MG63 (cell line): Measurements from ENCODE around the gene LSM10. TPM values are rescaled to one million over a fixed set of nuclear protein-coding genes. Genes with fewer than 3 reads are reported as not detected.

ENCODE experiments used
- DNase-seq: peaks from one replicate; pipeline ENCODE4 v3.0.0-alpha.2; 2020
- H3K27me3 ChIP-seq: fragments of 250-450 bp; sonication (Bioruptor Pico); 2 replicates; pipeline ENCODE4 v1.5.1; 2020; ENCODE audit warnings: mild to moderate bottlenecking, moderate library complexity
- H3K36me3 ChIP-seq: fragments of 250-450 bp; sonication (Bioruptor Pico); 2 replicates; pipeline ENCODE4 v1.5.1; 2020; ENCODE audit warnings: mild to moderate bottlenecking, moderate library complexity
- H3K4me3 ChIP-seq: fragments of 250-450 bp; sonication (Bioruptor Pico); 2 replicates; pipeline ENCODE4 v1.5.1; 2020; ENCODE audit warnings: mild to moderate bottlenecking, moderate library complexity
- H3K9me3 ChIP-seq: fragments of 250-450 bp; sonication (Bioruptor Pico); 2 replicates; pipeline ENCODE4 v1.5.1; 2020; ENCODE audit warnings: mild to moderate bottlenecking, moderate library complexity
- total RNA-seq: library from RNA; depleted of rRNA; stranded (reverse); fragments of >200 nt; shearing (Covaris generic); gene quantifications from 2 replicates; pipeline ENCODE4 v1.2.3, GENCODE V29; 2014; ENCODE audit warnings: low replicate concordance; rRNA removed

Gene LSM10
- 32.0 and 53.7 TPM in 2 replicates for total RNA-seq

DNA sequence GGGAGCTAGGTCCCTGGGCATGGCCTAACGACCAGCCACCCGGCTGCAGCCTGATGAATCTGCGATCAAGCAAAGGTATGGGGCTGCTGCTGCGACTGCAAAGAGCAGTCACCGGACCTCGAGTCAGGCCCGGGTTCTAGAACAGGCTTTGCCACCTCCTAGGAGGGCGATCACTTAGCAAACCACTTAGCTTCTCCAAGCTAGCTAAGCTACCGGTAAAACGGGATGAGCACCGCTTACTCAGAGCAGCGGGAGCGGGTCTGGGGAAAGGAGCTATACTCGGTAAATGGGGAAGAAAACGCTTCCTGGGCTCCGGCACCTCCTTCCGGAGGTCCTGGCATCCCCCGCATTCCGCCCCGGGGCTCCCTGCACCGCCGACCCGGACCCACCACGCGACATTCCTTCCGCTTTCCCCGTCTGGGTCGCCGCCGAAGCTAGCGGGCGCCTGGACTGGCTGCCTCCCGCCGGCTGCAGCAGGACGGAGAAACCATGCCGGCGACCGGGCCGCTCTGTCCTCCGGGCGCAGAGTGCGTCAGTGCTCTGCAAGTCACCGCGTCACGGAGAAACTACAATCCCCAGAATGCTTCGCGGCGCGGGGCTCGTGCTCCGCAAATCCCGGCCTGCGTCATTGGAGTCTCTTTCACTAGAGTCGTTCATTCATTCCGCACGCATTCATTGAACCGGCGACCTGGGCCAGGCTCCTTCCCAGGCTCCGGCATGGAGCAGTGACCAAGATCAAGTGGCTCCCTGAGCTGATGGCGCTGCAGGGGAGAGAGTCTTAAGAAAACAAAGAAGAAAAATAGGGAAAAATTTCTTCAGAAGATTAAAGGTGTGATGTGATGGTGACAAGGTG, at the start of gene LSM10:
TSS of gene LSM10 (minus strand) at position 531 of the 853 bp plus-strand sequence. CDS start 3,779 bp downstream, outside the sequence.
- peaks cover 20% of the 10 kb centered on the region for H3K36me3 ChIP-seq
- DNase-seq: peak; percentile 94
- H3K27me3 ChIP-seq: no peaks in the 10 kb centered on the region
- peak within 1 kb of the TSS; percentile 83 for H3K4me3 ChIP-seq
- no peaks in the 10 kb centered on the region for H3K9me3 ChIP-seq

DNA sequence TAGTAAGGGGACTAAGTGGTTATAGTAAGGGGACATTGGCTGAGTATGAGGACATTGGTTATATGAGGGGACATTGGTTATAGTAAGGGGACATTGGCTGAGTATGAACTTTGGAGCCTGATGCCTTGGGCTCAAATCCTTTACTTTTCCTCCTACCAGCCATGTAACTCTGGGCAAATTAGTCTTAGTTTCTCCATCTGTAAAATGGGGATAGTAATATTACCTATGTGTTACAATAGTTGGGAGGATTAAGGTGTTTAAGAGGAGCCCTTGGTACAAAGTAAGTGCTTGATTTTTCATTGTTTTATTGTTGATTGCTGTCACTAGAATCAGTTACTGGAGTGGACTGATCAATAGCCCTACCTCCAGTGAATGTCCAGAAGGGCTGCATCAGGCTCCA, 49.7 kb upstream of the LSM10 start:
- no peak overlapping the region for H3K4me3 ChIP-seq
- H3K9me3 ChIP-seq: no peaks in the 10 kb centered on the region
- no peaks in the 10 kb centered on the region for H3K36me3 ChIP-seq
- H3K27me3 ChIP-seq: no peaks in the 10 kb centered on the region
- no peak for DNase-seq

DNA sequence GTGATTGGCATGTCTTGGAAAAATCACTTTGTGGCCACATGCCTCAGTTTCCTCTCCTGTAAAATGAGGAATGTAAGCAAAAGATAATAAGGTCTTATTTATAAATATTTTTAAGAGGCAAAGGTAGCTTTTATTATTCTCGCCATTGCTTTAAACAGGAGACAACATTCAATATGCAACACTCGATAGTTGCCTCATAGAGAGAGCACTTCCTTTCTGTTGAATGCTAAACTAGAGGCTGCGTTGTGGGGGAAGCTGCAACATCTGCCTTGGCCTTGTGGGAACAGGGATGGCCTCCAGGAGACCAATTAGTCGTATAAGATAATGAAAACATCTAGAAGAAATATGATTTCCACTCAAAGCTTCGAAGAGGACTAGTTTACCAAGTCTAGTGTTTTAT, 49.0 kb upstream of the LSM10 start:
- no peaks in the 10 kb centered on the region for H3K36me3 ChIP-seq
- no peak for DNase-seq

DNA sequence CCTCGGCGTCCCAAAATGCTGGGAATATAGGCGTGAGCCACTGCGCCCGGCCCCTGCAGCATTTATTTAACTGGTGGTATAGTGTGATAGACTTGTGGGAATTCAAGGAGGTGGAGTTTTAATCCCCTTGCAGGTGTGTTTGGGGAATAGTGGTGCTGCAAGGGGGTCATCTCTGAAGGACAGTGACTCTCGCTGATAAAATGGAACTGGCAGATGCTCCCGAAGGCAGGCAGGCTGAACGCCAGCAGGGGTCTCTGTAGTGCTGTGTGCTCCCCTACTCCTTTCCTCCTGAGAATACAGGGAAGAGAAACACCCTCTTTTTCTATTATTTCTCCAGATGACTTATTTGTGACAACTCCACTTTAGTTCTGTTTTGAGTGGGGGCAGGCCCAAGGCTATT, 48.6 kb upstream of the LSM10 start:
- Histone ChIP-seq H3K36me3 (no peaks in the 10 kb centered on the region), H3K9me3 (no peaks in the 10 kb centered on the region), H3K4me3 (no peak overlapping the region), H3K27me3 (no peaks in the 10 kb centered on the region)
- no peak for DNase-seq

More for the DNA sequence above, 49.0 kb upstream of the LSM10 start:
- H3K4me3 ChIP-seq: no peak overlapping the region
- H3K9me3 ChIP-seq: no peaks in the 10 kb centered on the region
- no peaks in the 10 kb centered on the region for H3K27me3 ChIP-seq

DNA sequence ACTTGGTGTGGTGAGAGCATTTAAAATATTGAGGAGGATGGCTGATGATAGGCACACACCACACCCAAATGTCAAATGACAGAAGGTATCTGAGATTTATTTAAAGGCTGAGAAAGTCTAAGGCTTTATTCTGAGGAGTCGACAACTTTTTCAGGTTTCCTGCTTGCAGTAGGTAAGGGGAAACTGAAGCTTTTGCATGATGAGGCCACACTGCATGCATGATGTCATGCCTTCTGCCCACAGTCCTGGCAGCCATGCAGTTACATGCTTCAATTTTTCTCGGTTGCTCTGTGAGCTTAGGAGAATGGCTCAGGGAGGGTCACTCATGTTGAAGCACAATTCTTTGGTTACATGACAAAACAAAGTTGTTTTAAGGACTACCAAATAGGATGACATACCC, 45.6 kb upstream of the LSM10 start:
- Histone ChIP-seq H3K4me3 (no peak overlapping the region), H3K27me3 (no peaks in the 10 kb centered on the region), H3K9me3 (no peaks in the 10 kb centered on the region), H3K36me3 (no peaks in the 10 kb centered on the region)
- DNase-seq: no peak

DNA sequence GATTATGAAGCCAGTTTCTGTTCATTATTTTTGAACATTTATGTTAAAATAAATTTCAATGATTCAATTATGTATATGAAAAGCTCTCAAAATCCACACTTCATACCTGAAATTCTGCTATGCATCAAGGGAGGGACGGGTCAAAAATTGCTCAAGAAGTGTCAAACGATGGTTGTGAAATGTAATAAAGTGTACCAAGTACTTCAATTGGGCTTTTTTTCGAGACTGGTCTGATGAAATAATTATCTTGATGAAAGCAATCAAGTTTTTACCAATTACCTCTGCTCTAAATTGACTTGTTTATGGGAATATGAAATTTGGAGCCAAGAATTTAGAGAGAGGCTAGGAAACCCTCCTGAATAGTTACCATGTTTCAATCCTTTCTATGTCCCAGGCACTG, 44.6 kb upstream of the LSM10 start:
- Histone ChIP-seq H3K4me3 (no peak overlapping the region), H3K36me3 (no peaks in the 10 kb centered on the region), H3K9me3 (no peaks in the 10 kb centered on the region), H3K27me3 (no peaks in the 10 kb centered on the region)
- no peak for DNase-seq

DNA sequence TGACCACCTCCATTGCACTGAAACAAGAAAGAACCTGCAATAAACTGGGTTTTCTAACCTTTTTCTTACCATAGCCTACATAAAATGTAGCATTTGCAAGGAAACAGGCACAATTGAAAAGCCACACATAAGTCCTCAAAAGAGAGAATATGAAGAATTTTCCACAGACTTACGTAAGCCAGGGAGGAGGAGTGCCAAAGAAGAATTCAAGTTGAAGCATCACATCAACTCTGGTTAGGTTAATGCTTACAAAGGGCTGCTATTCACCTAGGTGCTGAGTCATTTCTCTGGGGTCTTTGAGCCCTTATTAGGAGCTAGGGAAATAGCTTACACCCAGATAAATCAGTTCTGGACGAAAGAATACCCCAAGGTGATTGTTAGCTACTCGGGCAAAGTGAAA, 42.9 kb upstream of the LSM10 start:
- DNase-seq: no peak
- H3K36me3 ChIP-seq: no peaks in the 10 kb centered on the region; the same call in 1 of the 2 replicates
- no peaks in the 10 kb centered on the region for H3K9me3 ChIP-seq
- no peaks in the 10 kb centered on the region for H3K27me3 ChIP-seq
- H3K4me3 ChIP-seq: no peak overlapping the region

DNA sequence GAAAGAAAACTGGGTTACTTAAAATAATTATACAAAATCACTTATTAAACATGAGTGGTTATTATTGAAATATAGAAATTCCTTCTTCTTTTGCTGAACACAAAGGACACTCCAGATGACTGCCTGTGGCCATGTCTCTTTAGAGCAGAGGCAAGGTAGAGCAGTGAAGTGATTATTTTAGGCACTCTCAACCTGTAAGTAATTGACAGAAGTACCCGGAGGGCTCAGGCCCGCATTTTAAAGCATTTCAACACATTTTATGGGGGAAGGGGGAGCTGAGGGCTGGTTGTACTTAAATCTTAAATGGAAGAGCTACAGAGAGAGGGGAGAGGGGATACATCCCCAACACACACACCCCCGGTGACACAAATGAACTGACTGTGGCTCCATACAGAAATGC, 42.3 kb upstream of the LSM10 start:
- no peak for DNase-seq
- Histone ChIP-seq H3K4me3 (no peak overlapping the region), H3K9me3 (no peaks in the 10 kb centered on the region), H3K36me3 (no peaks in the 10 kb centered on the region; the same call in 1 of the 2 replicates), H3K27me3 (no peaks in the 10 kb centered on the region)

DNA sequence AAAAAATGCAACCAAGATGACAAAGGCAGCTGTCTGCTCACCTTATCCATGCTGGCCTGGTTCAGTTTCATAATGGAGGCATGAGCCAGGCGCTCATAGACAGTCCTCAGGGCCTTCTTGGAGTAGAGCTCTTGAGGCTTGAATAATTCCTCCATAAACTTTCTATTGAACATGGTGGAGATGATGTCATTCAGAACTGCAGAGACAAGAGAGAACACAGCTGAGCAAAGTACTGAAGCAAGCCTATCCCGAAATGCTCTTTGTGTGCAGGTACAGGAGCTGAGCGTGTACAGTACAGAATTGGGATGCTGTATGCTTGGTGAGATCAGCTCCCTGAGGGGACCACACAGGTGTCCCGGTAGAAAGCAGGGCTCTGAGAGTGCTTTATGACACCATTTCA, 41.0 kb upstream of the LSM10 start:
- no peak overlapping the region for H3K4me3 ChIP-seq

DNA sequence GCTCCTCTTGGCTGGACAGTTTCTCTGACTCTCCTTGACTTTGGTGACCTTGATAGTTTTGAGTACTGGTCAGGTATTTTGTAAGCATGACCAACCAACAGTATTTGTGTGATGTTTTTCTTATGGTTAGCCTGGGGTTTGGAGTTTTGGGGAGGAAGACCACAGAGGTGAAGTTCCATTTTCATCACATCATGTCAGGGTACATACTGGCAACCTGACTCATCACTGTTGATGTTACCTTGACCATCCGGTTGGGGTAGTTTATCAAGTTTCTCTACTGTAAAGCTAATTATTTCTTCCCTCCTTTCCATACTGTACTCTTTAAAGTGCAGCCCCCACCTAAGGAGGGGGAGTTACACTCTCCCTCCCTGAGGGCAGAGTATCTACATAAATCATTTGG, 39.1 kb upstream of the LSM10 start:
- DNase-seq: no peak

More for the DNA sequence above, 41.0 kb upstream of the LSM10 start:
- Histone ChIP-seq H3K9me3 (no peaks in the 10 kb centered on the region), H3K36me3 (no peaks in the 10 kb centered on the region; the same call in 1 of the 2 replicates), H3K27me3 (no peaks in the 10 kb centered on the region)
- DNase-seq: no peak

DNA sequence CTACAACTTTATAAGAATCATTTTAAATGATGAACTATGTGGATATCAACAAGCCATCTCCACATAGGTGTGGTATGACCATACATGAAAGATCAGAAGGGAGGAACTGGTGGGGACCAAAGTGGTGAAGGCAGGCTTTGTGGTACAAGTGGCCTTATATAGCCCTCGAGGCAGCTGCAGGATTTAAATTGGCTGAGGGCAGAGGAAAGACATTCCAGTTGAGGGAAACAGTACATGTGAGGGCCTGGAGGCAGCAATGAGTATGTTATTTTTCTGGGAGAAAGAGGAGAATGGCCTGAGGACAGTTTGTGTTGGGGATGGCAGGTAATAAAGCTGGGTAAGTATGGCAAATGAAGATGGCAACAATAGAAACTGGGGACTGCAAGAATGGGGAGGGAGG, 35.4 kb upstream of the LSM10 start:
- no peak for DNase-seq
- Histone ChIP-seq H3K4me3 (no peak overlapping the region), H3K9me3 (no peaks in the 10 kb centered on the region), H3K36me3 (no peaks in the 10 kb centered on the region; the same call in 1 of the 2 replicates), H3K27me3 (no peaks in the 10 kb centered on the region)

More for the DNA sequence above, 39.1 kb upstream of the LSM10 start:
- H3K36me3 ChIP-seq: no peaks in the 10 kb centered on the region; the same call in 1 of the 2 replicates
- H3K4me3 ChIP-seq: no peak overlapping the region
- H3K9me3 ChIP-seq: no peaks in the 10 kb centered on the region
- H3K27me3 ChIP-seq: no peaks in the 10 kb centered on the region

DNA sequence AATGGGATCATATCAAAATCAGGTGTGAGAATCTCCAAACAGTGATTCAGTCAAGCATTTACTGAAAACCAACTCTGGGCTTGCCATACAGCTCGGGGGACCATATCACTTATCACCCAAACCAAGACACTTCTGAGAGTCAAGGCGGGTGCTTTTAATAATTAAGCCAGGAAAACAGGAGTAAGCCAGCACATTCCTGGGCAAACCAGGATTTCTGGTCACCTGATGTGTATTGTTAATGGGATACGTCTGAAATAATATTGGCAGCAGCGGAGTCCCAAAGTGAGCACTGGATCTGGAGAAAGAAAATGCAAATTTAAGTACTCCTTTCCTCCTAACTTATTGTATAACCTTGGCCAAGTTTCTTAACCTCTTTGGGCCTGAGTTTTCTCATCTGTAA, 34.9 kb upstream of the LSM10 start:
- Histone ChIP-seq H3K36me3 (no peaks in the 10 kb centered on the region; the same call in 1 of the 2 replicates), H3K4me3 (no peak overlapping the region), H3K27me3 (no peaks in the 10 kb centered on the region), H3K9me3 (no peaks in the 10 kb centered on the region)
- DNase-seq: no peak

DNA sequence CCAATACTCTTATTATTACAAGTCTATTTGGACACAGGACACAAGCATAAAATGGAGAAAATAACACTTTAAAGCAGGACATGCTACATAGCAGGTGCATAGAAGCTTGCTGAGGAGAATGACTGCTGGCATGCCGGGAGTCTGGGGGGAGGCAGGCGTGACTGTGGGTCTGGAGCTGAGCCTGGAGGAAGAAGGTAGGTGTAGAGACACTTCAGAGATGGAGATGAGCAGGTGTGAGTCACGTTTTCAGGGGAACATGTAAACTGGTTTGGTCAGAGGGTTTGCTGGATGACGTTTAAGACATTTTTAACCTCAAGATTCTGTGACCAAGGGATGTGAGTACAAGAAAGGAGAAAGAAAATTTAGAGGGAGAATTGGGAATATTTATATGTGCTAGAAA, 28.1 kb upstream of the LSM10 start:
- peaks cover 15% of the 10 kb centered on the region for H3K36me3 ChIP-seq
- no peak overlapping the region for H3K4me3 ChIP-seq
- no peaks in the 10 kb centered on the region for H3K27me3 ChIP-seq
- no peaks in the 10 kb centered on the region for H3K9me3 ChIP-seq
- no peak for DNase-seq

DNA sequence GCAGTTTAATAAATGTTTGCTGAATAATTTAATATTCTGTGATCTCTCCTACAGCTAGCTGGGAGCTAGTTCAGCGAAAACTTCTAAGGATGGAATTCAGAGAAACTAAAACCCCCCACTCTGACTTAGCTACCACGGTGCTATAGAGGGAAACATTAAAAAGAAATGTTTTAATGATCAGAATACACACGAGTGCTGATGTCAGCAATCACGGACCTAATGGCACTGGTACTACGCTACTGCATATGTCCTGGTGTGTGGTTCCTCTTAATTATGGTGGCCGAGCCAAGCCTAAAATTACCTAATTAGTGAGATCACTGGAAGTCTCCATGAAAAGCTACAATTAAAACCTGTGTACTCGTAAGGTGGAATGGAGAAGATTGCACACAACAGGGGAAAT, 23.9 kb upstream of the LSM10 start:
- Histone ChIP-seq H3K9me3 (no peaks in the 10 kb centered on the region), H3K36me3 (peaks cover 15% of the 10 kb centered on the region), H3K4me3 (no peak overlapping the region), H3K27me3 (no peaks in the 10 kb centered on the region)
- DNase-seq: no peak

DNA sequence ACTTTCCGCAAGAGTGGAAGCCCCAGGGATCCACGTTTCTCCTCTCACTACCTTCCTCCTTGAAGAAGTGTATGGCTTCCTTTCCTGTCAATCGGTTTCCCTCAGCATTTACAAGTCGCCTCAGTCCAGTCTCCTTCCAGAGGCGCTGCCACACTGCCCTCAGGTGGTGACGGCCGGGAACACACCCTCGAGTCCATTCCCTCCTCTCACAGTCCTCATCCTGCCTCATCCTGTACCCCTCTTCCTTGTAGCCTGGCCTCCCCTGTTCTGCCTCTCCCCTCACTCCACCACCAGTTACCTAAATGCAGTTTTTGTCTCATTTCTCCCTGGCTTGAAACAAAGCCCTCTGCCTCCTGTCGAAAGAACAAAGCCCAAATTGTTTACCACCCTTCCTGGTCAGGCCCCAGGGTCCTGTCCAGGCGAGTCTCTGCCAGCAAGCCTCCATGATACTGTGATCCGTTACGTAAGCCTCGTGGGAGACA, 23.2 kb upstream of the LSM10 start:
- H3K9me3 ChIP-seq: no peaks in the 10 kb centered on the region
- DNase-seq: peak; percentile 70
- no peaks in the 10 kb centered on the region for H3K27me3 ChIP-seq
- peaks cover 15% of the 10 kb centered on the region for H3K36me3 ChIP-seq
- no peak overlapping the region for H3K4me3 ChIP-seq

DNA sequence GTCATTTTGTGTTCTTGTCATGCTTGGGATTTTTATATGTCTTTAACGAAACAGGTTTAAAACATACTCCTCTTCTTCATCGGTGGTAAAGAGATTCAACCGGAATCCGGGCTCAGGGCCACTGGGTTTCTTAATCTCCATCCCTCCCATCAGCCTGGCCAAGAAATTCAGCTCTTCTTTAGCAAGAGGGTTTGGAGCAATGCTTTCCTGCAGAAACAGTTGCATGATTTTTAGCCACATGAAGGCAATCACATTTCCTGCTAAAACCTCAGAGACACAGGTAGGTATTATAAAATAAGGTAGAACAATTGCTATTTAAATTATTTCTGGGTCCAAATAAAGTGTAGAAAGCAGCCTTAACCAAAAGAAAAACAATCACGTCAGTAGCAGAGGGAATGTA, 22.7 kb upstream of the LSM10 start:
- H3K36me3 ChIP-seq: peaks cover 15% of the 10 kb centered on the region
- H3K9me3 ChIP-seq: no peaks in the 10 kb centered on the region
- H3K4me3 ChIP-seq: no peak overlapping the region
- DNase-seq: no peak
- H3K27me3 ChIP-seq: no peaks in the 10 kb centered on the region

DNA sequence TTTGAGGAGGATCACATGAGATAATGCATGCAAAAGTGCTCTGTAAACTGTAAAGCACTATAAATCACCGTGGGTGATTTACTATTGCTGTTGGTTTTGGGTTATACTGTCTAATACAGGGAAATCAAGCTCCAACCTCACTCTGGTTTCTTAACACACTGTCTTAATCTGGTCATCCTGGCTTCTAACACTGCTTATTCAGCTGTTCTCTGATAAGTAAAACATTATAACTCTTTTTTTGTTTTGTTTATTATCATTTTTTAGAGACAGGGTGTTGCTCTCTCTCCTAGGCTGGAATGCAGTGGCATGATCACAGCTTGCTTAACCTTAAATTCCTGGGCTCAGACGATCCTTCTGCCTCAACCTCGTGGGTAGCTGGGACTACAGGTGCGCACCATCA, 21.9 kb upstream of the LSM10 start:
- Histone ChIP-seq H3K9me3 (no peaks in the 10 kb centered on the region), H3K4me3 (no peak overlapping the region), H3K36me3 (peaks cover 17% of the 10 kb centered on the region), H3K27me3 (no peaks in the 10 kb centered on the region)
- no peak for DNase-seq

DNA sequence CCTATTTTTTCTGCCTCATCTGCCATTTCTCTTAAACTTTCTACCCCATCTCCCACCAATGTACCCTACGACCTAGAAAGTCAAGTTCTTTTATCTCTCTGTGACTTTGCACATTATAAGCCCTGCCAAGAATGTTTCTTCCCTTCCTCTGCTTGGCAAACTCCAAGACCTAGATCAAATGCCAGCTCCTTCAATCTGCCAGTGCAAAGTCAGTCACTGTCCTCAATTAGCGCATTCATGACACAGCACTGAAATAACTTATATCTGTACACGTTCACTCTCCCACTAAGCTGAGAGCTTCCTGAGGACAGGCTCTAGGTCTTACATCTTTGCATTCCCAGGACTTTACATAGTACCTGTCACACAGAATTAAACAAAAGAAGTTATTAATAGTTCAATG, 21.4 kb upstream of the LSM10 start:
- H3K27me3 ChIP-seq: no peaks in the 10 kb centered on the region
- H3K4me3 ChIP-seq: no peak overlapping the region
- DNase-seq: no peak
- H3K36me3 ChIP-seq: peaks cover 18% of the 10 kb centered on the region
- H3K9me3 ChIP-seq: no peaks in the 10 kb centered on the region
